Fibroblast of lung (primary cell): ENCODE data around the gene PDZK1IP1.

Experiments
- CTCF ChIP-seq, 2 donors: IDR thresholded peaks in 1 of 2; conservative IDR thresholded peaks in 1 of 2; 1 replicate in 1 of 2; 2 replicates in 1 of 2; pipeline ENCODE4 v1.5.1; 2011 to 2012; ENCODE audit warnings: low read length in 2 of 2, control low read depth in 1 of 2, inconsistent platforms in 1 of 2, low read depth in 1 of 2, mild to moderate bottlenecking in 1 of 2
- EZH2 ChIP-seq: IDR thresholded peaks from 2 replicates; pipeline ENCODE4 v1.5.1; 2012; ENCODE audit warnings: low read length, control low read depth, mild to moderate bottlenecking; ENCODE audit errors: missing control alignments

- TF ChIP-seq CTCF (conservative IDR thresholded peaks at IDR 0.05 in 1 of 2, IDR thresholded peaks at IDR 0.05 in 1 of 2; ENCODE audit: low read depth in 1 of 2, low read length in 2 of 2), result no peak
- TF ChIP-seq EZH2, result no peak
These were observed 20.0 kb upstream of the PDZK1IP1 start for GRCh38 chr1:47209725-47210325.
